Measurements from ENCODE around the gene FBXL19.

DNA sequence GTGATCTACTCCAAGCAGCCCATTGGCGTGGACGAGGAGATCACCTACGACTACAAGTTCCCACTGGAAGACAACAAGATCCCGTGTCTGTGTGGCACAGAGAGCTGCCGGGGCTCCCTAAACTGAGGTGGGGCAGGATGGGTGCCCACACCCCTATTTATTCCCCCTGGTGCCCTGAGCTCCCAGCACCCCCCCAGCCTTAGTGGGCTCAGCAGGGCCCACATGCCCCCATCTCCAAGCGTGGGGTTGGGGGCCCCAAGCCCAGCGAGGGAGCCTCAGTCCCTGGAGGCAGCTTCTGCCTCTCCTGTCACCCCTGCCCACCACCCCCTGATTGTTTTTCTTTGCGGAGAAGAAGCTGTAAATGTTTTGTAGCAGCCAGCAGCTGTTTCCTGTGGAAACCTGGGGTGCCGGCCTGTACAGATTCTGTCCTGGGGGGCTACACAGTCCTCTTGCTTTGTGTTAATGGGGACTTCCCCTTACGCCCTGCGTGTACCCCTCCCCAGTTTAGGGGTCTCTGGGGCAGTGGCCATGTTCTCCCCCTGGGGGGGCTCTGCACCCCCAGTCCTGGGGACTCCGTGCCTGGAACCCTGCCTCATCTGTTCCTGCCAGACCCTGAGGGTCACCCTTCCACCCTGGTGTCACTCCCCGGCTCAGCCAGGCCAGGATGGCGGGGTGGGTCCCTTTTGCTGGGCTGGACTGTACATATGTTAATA lies 60.7 kb downstream of the FBXL19 start:
- TF ChIP-seq EZH2 (IDR thresholded peaks at IDR 0.05; ENCODE audit: insufficient read depth, poor library complexity, severe bottlenecking) (no peak), EZH2phosphoT487 (IDR thresholded peaks at IDR 0.05; ENCODE audit: insufficient read depth, low read depth) (no peak)
